OCI-M1 (cell line): ENCODE measurements around the gene WDFY4.

Experiments used
- DNase-seq: peaks from one replicate; lab custom pipeline; 2025; lab: John Stamatoyannopoulos, UW

The WDFY4 gene

DNA sequence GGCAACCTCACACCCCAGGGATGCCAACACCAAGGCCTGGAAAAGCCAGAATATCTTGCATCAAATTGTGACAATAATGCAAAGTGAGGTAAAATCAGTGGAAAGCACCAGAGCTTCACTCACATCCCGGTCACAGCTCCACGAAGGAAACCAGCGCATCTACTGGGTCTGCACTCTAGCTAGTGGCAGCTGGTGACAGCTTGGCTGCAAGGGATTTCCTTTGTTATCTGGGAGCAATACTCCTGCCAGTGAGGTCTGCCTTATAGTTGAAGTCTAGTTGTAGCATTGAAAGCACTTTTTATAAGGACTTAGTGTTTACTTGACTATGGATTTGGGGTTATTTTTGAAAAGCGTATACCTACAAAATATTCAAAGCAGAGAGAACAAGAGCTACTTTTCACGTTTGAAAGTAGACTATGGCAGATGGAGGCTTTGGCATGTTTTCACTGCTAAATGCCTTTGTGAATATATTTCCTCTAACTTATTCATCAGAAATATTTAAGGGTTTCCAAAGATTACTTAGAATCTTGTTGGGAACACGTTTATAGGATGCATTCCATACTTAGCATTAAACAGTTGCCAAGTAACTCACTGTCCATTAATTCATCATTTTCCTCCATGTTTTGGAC is 26.1 kb downstream of the WDFY4 start:
- no peak for DNase-seq

DNA sequence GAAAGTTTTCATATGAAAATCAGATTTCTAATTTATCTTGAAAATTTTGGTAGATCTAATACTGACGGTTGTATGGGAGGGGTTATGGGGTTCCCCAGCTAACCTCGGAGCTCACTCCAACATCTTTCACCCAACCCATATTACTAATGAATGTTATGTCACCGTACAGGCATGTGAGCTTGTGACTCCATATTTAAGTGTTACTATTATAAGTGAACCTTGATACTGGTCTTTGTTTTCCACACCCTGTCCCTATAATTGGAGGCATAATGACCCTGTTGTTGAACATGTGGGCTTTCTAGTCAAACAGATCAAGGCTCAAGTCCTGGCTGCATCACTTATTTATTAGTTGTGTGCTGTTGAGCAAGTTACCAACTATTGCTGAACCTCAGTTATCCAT is 27.2 kb downstream of the WDFY4 start:
- DNase-seq: no peak

DNA sequence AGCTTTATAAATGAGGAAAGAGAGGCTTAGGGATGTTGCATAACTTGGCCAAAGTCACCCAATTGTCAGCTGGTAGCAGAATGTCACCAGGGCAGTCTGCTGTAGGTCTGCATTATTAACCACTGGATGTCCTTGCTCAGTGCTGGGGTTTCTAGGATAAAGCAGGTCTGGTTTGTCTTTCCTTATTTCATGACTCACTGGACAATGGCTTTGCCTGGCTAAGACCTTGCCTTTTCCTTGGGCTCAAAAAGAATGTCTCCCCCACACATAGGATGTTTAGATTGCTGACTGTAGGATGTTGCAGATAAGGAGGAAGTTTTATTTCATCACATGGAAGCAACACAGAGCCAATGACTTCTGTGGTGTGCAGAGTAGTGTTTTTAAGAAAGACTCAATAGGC is 29.4 kb downstream of the WDFY4 start:
- no peak for DNase-seq

DNA sequence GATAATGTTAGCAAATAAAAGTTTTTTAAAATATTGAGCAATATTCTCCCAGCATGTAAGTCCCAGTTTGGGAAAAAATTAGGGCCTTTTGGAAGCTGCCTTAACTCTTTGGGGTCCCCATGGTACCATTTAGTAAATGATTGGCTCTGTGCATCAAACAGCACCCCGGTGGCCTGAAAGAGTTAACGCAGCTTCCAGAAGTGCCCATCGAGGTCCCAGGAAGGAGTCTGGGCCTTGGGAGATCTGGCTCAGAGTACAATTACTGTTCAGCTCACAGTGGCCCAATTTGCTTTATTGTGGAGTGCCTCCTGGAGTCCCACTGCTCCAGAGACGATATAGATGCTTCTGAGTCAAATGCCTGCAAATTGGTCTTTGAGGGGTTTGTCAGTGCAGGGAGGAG is 31.7 kb downstream of the WDFY4 start:
- no peak for DNase-seq

DNA sequence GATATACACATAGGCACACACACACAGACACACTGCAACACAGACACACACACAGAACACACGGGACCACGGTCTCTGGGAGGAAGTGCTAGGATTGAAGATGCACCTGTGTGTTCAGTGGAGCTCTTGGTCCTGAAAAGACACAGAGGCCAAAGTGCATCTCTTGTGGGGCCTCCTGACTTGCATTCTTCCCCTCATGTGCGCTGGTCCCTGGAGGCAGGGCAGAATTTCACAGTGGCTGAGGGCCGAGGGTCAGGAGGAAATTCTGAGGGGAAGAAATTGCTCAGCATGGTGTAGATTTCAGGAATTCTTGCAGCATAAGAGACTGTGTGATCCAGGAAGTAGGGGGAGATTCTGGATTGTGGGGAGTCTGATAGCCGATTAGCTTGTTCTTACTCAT is 35.9 kb downstream of the WDFY4 start:
- DNase-seq: no peak

DNA sequence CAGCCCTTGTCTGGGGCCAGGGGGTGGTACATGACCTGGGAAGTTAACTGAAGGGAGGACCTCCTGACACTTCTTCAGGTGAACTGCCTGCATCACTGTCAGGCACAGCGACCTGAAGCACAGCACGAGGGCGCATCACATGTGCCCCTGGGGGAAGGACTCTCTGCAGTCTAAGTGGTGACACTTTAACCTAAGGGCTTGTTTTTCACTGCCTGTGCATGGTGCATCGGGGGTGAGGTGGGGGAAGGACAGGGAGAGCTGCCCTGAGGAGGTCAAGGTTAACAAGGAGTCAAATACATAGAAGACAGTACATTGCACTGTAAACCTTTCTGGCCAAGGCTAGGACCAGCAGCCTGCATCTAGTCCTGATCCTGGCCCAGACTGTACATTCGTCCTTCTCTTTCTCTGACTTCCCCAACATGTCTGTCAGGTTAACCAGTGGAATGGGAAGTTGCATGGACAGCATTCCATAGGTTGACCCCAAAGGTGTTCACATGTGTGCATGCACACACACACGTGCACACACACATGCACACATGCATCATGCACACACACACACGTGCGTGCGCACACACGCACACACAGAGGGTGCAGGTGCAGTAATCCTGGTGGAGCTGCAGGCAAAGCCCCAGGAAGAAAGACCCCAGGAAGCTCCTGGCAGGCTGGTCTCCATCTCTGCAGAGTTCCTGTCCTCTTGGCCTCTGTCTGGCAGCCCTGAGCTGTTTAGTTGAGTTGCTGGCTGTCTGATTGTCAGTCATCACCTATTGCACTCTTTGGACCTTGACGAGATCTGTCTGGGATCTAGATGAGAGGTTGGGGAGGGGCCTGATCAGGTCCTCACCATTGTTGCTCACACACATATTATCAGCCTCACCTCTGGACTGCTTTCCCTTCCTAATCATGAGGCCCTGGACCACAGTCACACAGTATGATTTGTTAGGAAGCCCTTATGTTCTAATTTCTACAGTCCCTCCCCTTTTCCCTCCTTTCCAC is 37.8 kb downstream of the WDFY4 start:
- DNase-seq: no peak

DNA sequence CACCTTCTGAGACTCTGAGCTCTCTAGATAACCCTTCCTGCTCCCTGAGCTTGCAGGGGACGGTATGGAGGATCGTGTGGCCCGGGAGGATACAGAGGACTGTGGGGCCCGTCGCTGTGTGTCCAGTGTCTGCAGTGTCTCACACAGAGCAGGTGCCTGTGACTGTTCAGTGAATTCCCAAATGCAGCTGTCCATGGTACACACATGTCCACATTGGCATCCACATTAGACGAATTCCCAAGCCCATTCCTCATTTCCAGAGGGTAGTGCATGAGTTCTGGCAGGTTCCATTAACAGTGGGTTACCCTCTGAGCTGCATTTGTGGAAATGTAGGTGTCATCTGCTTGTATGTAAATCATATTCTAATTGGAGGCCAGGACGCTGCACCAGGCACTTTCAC is 39.5 kb downstream of the WDFY4 start:
- no peak for DNase-seq

DNA sequence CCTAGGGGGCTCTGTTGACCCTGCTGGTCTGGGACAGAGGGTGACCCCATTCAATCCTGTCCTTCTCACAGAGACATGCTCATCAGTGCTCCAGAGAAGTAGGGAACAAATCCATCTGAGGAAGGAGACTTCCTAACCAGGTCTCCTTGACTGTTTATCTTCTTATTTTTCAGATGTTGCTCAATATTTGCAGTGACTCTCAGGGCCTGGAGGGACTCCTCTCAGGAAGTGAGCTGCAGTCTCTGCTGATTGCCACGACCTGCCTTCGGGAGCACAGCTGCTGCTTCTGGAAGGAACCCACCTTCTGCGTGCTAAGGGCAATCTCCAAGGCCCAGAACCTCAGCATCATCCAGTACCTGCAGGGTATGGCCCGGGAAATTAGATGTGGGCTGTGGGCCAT is 41.0 kb downstream of the WDFY4 start:
- DNase-seq: no peak

DNA sequence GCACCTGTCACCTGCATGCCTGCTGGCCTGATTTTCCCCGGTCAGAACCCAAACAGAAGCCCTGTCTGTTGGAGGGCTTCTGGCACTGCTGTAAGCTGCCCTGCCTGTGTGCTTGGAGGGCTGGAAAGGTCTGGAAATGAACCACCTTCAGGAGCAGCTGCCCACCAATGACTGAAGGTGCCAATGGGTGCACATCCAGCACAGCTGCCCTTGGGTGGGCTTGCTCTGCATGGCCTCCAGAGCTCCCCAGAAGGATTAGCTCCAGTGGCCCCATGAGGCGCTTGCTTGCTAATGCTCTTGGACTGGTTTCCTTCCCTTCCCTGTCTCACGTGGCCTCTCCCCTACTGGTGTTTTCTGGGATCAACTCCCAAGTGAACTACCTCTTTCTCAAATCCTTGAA is 43.2 kb downstream of the WDFY4 start:
- no peak for DNase-seq

DNA sequence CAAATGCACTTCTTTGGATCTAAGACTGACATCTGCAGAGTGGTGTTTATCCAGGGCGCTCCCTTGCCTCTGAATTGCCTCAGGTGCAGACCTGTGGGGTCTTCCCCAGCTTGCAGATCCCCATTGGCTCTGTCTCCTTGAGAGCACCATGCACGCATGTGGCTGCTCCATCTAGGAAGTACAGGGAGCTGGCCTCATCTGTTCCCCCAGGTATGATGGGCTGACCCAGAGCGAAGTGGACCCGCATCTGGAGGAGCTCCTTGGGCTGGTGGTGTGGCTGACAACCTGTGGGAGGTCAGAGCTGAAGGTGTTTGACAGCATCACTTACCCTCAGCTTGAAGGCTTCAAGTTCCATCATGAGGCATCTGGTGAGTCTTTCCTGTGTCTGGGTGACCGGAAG is 44.5 kb downstream of the WDFY4 start:
- no peak for DNase-seq

DNA sequence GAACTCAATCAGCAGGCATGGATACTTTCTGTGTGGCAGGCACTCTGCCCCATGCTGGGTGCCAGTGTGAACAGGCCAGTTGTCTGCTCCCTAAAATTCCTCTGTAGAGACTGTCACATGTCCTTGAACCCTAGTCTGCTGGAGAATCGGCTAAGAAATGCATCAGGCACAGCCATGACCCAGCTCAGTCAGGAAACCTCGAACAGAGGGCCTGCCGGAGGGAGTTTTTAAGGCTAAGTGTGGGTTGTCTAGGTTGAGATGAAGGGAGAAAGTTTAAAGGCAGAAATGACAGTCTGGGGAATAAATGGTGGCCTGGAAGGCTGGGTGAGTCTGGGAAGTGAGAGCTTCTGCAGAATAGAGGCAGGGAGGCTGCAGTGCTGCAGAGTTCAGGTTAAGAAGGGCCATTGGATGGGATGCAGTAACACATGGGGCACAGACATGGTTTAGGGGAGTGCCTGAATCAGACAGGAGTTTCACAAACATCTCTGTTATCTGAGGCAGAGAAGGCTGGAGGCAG is 45.3 kb downstream of the WDFY4 start:
- DNase-seq: no peak

DNA sequence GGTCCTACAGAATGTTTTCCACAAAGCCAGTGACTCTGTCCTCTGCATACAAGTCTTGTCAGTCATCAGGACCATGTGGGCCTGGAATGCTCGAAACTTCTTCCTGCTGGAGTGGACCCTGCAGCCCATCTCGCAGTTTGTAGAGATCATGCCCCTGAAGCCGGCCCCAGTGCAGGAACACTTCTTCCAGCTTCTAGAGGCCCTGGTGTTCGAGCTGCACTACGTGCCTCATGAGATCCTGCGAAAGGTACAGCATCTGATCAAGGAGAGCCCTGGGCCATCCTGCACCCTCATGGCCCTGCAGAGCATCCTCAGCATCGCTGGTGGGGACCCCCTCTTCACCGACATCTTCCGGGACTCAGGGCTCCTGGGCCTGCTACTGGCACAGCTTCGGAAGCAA is 46.5 kb downstream of the WDFY4 start:
- DNase-seq: no peak

DNA sequence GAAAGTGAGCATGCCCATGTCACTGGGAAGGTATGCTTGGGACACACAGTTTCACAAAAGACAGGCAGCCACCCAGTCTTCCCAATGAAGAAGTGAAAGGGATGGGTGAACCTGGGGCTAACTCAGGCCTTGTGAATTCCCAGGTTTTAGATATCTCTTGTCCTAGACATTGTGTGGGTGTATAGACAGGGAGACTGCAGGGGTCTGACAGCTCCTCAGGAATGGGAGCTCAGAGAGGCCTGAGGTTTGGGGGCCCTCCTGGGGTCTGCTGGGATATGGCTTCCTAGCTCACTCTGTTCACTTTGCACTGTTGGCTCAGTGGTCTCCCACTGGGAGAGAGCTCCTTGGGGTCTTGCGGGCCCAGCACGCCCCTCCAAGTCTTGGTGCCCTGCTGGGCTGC is 47.0 kb downstream of the WDFY4 start:
- no peak for DNase-seq

DNA sequence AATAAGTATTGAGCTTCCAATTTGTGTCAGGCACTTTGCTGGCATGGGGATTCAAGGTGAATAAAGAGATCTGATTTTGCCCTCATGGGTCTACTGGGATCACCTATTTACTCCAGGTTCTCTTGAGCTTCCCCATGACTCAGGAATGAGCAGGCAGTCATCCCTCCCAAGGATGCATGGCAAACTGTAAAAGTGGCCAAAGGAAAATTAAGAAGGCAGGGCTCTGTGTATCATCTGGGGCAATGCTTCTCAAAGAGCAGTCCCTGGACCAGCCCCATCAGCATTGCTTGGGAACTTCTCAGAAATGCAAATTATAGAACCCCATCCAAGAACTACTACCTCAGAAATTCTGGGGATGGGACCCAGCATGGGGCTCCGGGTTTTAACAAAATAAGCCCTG is 48.7 kb downstream of the WDFY4 start:
- no peak for DNase-seq

DNA sequence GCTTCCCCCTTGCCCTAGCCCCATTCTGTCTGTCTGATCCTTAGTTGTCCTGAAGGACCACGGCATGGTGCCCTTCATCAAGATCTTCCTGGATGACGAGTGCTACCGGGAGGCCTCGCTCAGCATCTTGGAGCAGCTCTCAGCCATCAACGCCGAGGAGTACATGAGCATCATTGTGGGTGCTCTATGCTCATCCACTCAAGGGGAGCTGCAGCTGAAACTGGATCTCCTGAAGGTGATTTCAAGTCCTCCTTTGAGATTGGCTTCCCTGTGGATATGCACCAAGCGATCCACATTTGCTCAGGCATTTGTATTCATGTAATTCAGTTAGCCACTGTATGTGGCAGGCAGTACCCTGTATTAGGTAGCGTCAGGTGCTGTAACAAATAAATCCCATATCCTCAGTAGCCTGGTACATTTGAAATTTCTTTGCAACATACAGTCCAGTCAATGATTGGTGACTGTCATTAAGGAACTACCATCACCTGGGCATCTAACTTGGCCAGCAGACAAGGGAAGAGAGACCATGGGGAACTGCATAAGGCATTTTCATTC is 51.2 kb downstream of the WDFY4 start:
- no peak for DNase-seq

DNA sequence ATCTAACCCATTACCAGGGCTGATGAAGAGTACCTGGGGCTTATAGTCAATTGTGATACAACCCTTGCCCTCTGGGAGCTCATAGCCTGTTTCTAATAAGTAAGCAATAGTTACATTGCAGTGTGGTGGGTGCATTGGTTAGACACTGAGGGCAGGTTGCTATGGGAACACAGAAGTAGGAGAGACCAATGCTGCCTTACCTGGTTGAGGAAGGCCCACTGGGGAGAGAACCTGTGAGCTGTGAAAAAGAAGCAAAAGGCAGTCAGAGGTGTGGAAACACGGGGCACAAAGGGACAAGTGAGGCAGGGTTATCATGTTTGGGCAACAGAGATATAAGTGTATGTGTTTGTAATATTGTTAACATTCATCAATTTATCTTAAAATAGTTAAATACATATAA is 51.9 kb downstream of the WDFY4 start:
- DNase-seq: no peak

DNA sequence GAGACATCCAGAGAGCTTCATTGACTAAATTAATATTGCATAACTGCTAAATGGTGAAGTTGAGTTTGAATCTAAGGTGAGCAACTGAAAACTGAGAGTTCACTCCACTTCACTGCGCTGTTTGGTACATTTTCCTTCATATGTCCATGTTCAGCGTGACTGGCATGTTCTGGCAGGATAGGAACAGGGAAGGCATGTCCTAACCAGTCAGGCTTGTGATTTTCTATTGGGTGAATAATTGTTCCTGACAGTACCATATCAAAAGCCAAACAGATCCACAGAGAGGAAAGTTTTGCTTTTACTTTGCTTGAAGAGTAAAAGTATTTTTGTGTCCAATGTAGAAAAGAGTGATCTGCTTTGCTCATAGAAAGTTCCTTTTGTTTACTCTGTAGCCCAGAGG is 53.2 kb downstream of the WDFY4 start:
- no peak for DNase-seq

DNA sequence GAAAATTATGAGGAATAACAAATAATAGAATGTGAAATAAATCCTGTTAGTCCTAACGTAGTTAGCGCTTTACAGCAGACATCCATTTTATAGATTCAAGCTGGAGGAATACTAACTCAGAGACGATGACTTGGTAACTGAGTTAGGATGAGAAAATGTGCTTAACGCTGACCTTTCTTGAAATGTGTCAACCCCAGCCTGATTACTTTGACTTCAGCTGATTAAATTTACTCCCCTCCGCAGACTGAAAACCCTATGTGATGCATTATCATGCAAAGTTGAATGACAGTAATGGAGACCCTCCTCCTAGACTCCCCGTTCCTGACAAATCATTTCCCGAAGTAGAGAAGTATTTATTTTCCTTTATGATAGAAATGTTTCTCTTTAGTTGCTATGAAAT is 54.5 kb downstream of the WDFY4 start:
- no peak for DNase-seq

DNA sequence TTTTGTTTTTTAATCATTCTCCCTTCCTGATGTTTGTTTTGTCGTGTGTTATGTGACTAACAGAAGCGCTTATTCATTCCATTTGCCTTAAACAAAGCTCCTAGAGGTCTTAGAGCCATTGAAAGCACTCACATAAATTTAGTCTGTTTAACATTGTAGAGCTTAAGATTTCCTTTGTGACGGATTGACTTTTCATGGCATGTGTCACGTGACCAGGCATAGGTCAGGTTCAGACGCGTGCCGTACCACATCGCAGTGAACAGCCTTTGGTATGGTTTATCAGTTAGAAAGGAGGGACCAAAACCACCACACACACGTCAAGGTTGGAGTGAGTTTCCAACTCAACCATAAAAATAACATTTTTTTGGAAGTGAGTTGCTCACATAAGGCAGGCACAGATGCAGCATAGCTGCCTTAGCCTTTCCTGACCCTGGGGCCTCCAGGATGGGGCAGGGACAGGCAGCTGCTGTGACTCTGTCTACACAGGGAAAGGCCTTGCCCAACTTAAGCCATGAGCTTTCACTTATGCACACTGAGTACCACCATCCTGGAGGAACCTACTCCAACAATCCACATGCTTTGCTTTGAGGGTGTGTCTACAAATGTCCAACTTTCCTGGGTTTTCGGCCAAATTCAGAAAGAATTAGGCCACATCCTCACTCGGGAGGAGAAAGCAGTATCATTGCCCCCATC is 55.5 kb downstream of the WDFY4 start:
- DNase-seq: no peak

DNA sequence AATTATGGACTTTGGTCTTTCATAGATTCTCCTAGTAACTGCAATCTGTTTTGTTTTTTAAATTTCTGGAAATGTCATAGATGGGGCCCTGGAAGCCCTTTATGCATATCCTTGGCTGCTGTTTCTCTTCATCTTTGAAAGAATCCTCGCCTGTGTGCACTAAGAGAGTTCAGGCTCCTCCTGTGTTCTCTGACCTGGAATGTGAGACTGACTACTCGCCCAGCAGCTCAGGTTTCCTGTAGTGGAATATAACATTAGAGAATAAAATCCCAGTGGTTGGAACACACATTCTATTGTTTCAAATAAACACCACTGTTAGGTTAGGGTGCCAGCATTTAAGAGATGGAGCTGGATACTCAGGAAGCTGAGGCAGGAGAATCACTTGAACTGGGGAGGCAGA is 56.3 kb downstream of the WDFY4 start:
- DNase-seq: no peak

DNA sequence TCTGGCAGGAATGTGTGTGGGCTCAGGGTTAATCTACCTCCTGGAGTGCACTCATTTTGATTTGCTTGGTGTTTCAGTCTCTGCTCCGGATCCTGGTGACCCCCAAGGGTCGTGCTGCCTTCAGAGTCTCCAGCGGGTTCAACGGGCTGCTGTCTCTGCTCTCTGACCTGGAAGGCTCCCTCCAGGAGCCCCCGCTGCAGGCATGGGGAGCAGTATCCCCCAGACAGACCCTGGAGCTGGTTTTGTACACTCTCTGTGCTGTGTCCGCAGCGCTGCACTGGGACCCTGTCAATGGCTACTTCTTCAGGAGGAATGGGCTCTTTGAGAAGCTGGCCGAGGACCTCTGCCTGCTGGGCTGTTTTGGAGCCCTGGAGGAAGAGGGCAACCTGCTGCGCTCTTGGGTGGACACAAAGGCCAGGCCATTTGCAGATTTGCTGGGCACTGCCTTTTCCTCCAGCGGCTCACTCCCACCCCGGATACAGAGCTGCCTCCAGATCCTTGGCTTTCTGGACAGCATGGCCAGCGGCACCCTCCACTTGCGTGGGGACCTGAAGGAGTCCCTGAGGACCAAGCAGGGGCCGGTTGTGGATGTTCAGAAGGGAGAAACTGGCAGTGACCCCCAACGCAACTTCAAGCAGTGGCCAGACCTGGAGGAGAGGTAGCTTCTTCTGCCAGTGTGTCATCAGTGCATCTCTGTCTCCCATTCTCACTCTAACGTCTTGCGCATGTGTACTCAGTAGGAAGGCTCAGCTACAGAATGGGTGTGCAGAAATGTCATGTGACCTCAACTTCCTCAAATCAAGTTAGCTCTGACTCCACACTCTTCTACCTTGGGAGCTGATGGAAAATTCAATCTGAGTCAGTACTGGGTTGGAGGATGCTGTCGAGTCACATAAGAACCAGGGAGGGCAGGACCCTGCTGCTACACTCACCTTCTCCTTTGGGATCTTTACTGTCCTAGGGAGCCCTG is 58.5 kb downstream of the WDFY4 start:
- DNase-seq: no peak
